ENCODE measurements around the gene IGSF22.

DNA sequence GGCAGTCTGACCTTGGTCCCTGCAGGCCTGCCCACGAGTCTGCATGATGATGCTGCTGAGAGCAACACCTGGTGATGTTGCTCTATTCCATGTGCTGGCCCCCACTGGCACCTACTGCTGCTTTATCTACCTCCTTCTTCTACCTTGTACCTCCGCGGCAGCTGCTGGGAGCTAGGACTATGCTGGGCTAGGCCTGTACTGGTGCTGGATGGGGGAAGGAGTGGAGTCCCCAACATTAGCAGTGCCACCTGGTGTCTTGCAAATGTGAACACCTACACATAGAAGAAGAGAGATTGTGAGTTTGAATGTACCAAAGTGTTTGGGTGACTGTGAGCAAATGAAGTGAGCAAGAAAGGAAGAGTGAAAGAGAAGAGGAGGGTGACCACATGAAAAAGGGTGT, 35.2 kb upstream of the IGSF22 start:
- TF ChIP-seq NRF1 (IDR thresholded peaks at IDR 0.05; ENCODE audit: low read depth, low read length) (no peak), SIN3A (IDR thresholded peaks at IDR 0.05; ENCODE audit: borderline replicate concordance, low read depth, low read length) (no peak), JUND (IDR thresholded peaks at IDR 0.05) (no peak)
